Measurements from ENCODE around the gene RANBP1. TPM values are rescaled to one million over a fixed set of nuclear protein-coding genes. Genes with fewer than 3 reads are reported as not detected.
A peak's percentile ranks its signal among the peaks of the same experiment; 100 is the strongest.

RANBP1 gene
- total and polyA plus RNA-seq, 9 of the 15 experiments (the other 6 are each of a cell fraction or from before 2014, with no cell fraction given) = 162 to 2,891 (median 1,289) TPM

DNA sequence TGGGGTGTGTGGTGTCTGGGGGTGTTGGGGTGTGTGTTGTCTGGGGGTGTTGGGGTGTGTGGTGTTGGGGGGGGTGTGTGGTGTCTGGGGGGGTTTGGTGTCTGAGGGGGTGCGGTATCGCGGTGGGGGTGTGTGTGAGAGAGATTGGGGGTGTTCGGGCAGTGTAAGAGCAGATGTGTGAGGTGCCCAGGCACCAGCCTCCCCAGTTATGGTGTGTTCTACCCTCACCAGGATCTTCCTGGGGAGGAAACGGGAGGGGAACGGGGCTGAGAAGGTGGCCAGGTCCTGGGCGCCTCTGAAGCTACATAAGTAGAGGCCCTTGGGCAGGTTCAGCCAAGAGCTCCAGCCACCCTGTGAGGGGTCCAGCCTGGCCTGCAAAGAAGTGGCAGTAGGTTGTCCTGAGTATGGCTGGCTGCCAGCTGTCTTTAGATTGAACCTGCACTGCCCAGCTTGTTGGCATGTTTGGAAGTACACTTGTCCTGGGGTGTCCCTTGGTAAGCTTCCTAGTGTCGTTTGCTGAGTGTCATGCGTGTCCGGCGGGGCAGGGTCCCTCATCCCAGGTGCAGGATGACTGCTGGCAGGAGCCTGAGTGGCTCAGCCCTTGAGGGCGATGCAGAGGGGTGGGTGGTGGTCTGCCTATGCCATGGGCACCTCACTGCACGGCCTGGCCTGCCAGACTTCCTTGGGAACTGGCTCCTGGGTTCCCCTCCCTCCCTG is 7.6 kb downstream of the RANBP1 start (continued):
- TF ChIP-seq, protein P1, sequence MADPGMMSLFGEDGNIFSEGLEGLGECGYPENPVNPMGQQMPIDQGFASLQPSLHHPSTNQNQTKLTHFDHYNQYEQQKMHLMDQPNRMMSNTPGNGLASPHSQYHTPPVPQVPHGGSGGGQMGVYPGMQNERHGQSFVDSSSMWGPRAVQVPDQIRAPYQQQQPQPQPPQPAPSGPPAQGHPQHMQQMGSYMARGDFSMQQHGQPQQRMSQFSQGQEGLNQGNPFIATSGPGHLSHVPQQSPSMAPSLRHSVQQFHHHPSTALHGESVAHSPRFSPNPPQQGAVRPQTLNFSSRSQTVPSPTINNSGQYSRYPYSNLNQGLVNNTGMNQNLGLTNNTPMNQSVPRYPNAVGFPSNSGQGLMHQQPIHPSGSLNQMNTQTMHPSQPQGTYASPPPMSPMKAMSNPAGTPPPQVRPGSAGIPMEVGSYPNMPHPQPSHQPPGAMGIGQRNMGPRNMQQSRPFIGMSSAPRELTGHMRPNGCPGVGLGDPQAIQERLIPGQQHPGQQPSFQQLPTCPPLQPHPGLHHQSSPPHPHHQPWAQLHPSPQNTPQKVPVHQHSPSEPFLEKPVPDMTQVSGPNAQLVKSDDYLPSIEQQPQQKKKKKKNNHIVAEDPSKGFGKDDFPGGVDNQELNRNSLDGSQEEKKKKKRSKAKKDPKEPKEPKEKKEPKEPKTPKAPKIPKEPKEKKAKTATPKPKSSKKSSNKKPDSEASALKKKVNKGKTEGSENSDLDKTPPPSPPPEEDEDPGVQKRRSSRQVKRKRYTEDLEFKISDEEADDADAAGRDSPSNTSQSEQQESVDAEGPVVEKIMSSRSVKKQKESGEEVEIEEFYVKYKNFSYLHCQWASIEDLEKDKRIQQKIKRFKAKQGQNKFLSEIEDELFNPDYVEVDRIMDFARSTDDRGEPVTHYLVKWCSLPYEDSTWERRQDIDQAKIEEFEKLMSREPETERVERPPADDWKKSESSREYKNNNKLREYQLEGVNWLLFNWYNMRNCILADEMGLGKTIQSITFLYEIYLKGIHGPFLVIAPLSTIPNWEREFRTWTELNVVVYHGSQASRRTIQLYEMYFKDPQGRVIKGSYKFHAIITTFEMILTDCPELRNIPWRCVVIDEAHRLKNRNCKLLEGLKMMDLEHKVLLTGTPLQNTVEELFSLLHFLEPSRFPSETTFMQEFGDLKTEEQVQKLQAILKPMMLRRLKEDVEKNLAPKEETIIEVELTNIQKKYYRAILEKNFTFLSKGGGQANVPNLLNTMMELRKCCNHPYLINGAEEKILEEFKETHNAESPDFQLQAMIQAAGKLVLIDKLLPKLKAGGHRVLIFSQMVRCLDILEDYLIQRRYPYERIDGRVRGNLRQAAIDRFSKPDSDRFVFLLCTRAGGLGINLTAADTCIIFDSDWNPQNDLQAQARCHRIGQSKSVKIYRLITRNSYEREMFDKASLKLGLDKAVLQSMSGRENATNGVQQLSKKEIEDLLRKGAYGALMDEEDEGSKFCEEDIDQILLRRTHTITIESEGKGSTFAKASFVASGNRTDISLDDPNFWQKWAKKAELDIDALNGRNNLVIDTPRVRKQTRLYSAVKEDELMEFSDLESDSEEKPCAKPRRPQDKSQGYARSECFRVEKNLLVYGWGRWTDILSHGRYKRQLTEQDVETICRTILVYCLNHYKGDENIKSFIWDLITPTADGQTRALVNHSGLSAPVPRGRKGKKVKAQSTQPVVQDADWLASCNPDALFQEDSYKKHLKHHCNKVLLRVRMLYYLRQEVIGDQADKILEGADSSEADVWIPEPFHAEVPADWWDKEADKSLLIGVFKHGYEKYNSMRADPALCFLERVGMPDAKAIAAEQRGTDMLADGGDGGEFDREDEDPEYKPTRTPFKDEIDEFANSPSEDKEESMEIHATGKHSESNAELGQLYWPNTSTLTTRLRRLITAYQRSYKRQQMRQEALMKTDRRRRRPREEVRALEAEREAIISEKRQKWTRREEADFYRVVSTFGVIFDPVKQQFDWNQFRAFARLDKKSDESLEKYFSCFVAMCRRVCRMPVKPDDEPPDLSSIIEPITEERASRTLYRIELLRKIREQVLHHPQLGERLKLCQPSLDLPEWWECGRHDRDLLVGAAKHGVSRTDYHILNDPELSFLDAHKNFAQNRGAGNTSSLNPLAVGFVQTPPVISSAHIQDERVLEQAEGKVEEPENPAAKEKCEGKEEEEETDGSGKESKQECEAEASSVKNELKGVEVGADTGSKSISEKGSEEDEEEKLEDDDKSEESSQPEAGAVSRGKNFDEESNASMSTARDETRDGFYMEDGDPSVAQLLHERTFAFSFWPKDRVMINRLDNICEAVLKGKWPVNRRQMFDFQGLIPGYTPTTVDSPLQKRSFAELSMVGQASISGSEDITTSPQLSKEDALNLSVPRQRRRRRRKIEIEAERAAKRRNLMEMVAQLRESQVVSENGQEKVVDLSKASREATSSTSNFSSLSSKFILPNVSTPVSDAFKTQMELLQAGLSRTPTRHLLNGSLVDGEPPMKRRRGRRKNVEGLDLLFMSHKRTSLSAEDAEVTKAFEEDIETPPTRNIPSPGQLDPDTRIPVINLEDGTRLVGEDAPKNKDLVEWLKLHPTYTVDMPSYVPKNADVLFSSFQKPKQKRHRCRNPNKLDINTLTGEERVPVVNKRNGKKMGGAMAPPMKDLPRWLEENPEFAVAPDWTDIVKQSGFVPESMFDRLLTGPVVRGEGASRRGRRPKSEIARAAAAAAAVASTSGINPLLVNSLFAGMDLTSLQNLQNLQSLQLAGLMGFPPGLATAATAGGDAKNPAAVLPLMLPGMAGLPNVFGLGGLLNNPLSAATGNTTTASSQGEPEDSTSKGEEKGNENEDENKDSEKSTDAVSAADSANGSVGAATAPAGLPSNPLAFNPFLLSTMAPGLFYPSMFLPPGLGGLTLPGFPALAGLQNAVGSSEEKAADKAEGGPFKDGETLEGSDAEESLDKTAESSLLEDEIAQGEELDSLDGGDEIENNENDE (IDR thresholded peaks at IDR 0.05; ENCODE audit: low read depth, low read length) = peak; percentile 44
- TF ChIP-seq PHB (CRISPR knock-in tag; IDR thresholded peaks at IDR 0.05) (0 out of 2 replicates have a peak, but pooled peaks have one; percentile 15), POLR2A (conservative IDR thresholded peaks at IDR 0.05) (peak; percentile 68), NR2C2 (CRISPR knock-in tag; IDR thresholded peaks at IDR 0.05) (no peak), NR2C2 (tag; IDR thresholded peaks at IDR 0.05) (no peak), PRMT5 (CRISPR knock-in tag; IDR thresholded peaks at IDR 0.05) (0 out of 2 replicates have a peak, but pooled peaks have one; percentile 43), DMBX1 (CRISPR knock-in tag; IDR thresholded peaks at IDR 0.05; ENCODE audit: borderline replicate concordance) (no peak), ZNF143 (CRISPR knock-in tag; IDR thresholded peaks at IDR 0.05) (no peak), SMAD2 (IDR thresholded peaks at IDR 0.05; ENCODE audit: low read depth, low read length) (no peak)
- TF ChIP-seq, protein P2, sequence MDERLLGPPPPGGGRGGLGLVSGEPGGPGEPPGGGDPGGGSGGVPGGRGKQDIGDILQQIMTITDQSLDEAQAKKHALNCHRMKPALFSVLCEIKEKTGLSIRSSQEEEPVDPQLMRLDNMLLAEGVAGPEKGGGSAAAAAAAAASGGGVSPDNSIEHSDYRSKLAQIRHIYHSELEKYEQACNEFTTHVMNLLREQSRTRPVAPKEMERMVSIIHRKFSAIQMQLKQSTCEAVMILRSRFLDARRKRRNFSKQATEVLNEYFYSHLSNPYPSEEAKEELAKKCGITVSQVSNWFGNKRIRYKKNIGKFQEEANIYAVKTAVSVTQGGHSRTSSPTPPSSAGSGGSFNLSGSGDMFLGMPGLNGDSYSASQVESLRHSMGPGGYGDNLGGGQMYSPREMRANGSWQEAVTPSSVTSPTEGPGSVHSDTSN (CRISPR knock-in tag; IDR thresholded peaks at IDR 0.05; ENCODE audit: low read depth) = 0 out of 2 replicates have a peak, but pooled peaks have one; percentile 24
- TF ChIP-seq, protein P2 (tag; conservative IDR thresholded peaks at IDR 0.05; ENCODE audit: low read depth) = no peak

Measured in K562 (cell line).